HG03025 (cell line): ENCODE measurements around the gene CNTRL.

Source experiments
- ATAC-seq: cut with Tn5 transposase; IDR thresholded peaks from one replicate; pipeline ENCODE4 v1.9.1; 2021; ENCODE audit warnings: mild to moderate bottlenecking, moderate library complexity; ENCODE audit not compliant: unreplicated experiment, low FRiP score

Gene CNTRL

DNA sequence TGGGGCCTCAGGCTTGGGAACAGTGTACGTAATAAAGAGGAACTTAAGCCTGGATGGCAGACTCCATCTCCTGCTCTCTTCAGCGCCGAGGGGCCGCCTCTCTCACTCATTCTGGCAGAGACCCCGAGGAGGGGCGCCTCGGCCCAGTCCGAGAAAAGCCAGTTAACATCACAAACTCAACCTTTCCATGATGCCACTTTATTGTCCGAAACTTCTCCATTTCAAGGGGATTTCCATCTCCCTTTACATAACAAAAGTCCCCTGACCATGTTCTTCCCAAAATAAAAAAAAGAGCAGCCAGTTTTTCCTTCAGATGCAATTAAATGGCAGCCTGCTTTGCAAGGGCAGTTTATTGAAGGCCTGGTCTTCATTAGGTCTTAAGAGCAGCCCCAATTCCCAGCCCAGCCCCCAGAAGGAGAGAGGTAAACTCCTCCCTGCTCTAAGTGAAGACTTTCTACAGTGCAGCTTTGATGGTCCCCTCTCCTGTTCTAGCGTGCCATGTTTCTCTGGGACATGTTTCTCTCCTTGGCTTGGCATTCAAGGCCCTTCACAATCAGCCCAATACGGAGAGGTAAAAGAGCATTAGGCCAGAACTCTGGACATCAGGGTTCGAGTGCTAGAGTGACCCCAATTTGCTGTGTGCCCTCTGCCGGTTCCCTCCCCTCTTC lies 146.4 kb downstream of the CNTRL start:
- ATAC-seq = no peak

GRCh38 chr9:121221664-121222055 lies 146.9 kb downstream of the CNTRL start:
- ATAC-seq = no peak

DNA sequence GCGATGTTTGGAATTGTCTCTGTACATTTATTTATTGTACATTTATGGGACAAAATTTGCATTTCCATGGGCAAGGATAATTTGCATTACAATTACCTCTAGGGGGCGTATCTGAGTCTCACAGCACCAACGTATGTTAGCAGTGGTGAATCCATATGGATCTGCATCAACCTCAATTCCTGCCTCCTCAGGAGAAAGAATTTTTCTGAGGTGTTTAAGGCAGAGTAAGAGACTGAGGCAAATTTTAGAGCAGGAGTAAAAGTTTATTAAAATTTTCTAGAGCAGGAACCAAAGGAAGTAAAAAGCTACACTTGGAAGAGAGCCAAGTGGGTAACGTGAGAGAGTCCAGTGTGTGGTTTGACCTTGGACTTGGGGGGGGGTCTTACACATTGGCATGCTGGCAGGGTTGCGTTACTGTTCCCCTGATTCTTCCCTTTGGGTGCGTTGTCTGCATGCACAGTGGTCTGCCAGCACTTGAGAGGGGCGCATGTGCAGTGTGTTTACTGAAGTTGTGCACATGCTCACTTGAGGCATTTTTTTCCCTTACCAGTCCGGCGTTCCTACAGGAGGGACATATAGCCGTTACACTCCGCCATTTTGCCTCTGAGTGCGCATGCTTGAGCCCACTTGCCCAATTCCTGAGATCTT lies 147.9 kb downstream of the CNTRL start:
- no peak for ATAC-seq

GRCh38 chr9:121225240-121225639 lies 150.5 kb downstream of the CNTRL start:
- ATAC-seq = no peak

DNA sequence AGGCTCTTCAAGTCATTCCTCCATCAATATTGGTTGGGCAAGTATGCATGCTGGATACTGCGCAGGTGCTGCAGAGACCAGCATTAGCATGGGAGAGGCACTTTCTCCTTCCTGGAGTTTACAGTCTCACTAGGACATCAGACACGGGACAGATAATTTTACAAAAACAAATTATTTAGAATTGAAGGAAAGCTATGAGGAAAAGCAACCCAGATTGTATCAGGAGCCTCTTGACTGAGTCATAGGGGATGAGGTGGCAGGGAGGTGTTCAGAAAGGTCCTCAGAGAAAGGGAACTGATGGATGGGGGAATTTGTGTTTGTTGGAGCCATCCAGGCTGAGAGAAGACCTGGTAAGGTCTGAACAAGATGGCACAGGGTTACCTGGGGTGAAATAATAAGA lies 151.4 kb downstream of the CNTRL start:
- no peak for ATAC-seq
